Left ventricle myocardium inferior (tissue), 1 donor: ENCODE measurements around the gene ST6GALNAC4. TPM values are rescaled to one million over a fixed set of nuclear protein-coding genes. Genes with fewer than 3 reads are reported as not detected.

ENCODE experiments used
- DNase-seq: peaks from one replicate; pipeline ENCODE4 v3.0.0-alpha.2; 2020
- H3K27ac ChIP-seq: fragments of 200-600 bp; replicated peaks from 2 replicates; pipeline ENCODE4 v1.8.0; 2021
- H3K27me3 ChIP-seq: fragments of 200-600 bp; 2 replicates; pipeline ENCODE4 v1.8.0; 2021; ENCODE audit warnings: low read depth
- H3K36me3 ChIP-seq: fragments of 200-600 bp; 2 replicates; pipeline ENCODE4 v1.8.0; 2021
- H3K4me1 ChIP-seq: fragments of 200-600 bp; 2 replicates; pipeline ENCODE4 v1.8.0; 2021
- H3K4me3 ChIP-seq: fragments of 200-600 bp; 2 replicates; pipeline ENCODE4 v1.8.0; 2021; ENCODE audit warnings: mild to moderate bottlenecking, moderate library complexity
- H3K9me3 ChIP-seq: fragments of 200-600 bp; replicated peaks from 2 replicates; pipeline ENCODE4 v1.8.0; 2021
- CTCF ChIP-seq: fragments of 200-600 bp; IDR thresholded peaks from 2 replicates; pipeline ENCODE4 v1.8.0; 2021; ENCODE audit warnings: antibody characterized with exemption, mild to moderate bottlenecking, borderline replicate concordance
- intact Hi-C: fragments of 100-400 bp; cut with micrococcal nuclease; formaldehyde crosslinking; loops from one replicate; pipeline ENCODE4 v1.11.0; 2022
- total RNA-seq: library from RNA; stranded (reverse); fragmentation: NEBNext Ultra II Directional; extraction: Animal tissue kit (Norgen Biotek cat#: 25700); gene quantifications from one replicate; pipeline ENCODE4 v1.2.1, GENCODE V29; 2021
- donor health status: DM: no; HTN: yes; CAD: no; lungs with severe emphysema.

The ST6GALNAC4 gene
- total RNA-seq, 1 donor from 2014 or later, result 31.3 TPM

DNA sequence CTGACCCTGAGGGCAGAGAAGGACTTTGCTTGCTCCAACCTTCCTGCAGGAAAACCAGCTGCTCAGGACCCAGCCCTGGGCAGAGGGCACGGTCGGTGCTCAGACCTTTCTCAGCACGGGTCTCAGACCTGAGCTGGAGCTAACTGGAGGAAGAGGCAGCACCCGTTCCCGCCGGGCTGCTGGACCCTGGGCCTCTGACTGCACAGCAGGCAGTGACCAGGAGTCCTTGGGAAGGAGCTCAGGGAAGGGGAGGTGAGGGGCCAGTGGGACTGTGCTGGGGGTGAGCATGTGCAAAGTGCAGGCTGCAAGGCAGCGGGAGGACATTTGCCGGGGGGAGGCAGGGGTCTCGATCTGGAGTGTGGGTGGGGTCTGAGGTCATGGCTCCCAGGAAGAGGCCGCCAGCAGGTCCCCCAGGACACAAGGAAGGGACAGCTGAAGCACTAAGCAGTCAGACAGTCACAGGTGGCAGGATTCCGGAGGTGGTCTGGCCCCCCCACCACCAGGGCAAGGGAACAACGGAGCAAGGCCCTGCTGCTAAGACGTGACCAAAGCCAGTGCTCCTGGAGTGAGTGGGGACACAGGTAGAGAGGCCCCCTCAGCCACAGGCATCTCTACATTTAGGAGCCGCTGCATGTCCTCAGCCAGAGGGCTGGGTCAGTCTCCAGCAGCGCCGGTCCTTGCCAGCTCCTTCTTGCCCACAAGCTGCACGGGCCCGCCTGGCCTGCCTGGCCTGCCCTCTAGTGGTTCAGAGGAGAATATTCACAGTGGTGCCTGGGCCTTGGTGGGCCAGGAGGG is 25.6 kb upstream of the ST6GALNAC4 start:
- peak overlapping the region; percentile 38 for H3K27ac ChIP-seq
- H3K4me1 ChIP-seq, result peaks cover 57% of the 10 kb centered on the region
- peak; percentile 71 for DNase-seq
- H3K36me3 ChIP-seq, result peaks cover 24% of the 10 kb centered on the region
- H3K27me3 ChIP-seq, result no peaks in the 10 kb centered on the region
- peak; percentile 91 for TF ChIP-seq CTCF
- no peak overlapping the region for H3K4me3 ChIP-seq
- H3K9me3 ChIP-seq, result no peaks in the 10 kb centered on the region
- intact Hi-C loops, result loop anchor here (5.0 to 10.0 kb wide), 2 partner anchors 90 to 172 kb away; no protein-coding TSS in a partner anchor

DNA sequence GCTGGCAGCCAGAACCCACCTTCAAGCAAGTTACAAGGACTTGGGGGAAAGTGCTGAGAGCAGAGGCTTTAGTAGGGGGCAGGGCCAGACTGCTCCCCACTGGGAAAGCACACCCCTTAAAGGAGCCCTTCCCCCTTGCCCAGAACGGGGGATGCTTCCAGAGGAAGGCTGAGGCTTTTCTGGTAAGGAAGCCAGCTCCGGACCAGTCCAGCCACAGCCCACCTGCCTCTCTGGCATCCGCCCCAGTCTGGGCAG is 25.0 kb upstream of the ST6GALNAC4 start:
- Histone ChIP-seq H3K4me1 (peaks cover 57% of the 10 kb centered on the region), H3K27ac (no peak overlapping the region), H3K9me3 (no peaks in the 10 kb centered on the region), H3K27me3 (no peaks in the 10 kb centered on the region), H3K4me3 (no peak overlapping the region), H3K36me3 (peaks cover 24% of the 10 kb centered on the region)
- intact Hi-C loops, result loop anchor here (5.0 to 10.0 kb wide), 2 partner anchors 90 to 173 kb away; no protein-coding TSS in a partner anchor
- no peak for TF ChIP-seq CTCF
- DNase-seq, result no peak

DNA sequence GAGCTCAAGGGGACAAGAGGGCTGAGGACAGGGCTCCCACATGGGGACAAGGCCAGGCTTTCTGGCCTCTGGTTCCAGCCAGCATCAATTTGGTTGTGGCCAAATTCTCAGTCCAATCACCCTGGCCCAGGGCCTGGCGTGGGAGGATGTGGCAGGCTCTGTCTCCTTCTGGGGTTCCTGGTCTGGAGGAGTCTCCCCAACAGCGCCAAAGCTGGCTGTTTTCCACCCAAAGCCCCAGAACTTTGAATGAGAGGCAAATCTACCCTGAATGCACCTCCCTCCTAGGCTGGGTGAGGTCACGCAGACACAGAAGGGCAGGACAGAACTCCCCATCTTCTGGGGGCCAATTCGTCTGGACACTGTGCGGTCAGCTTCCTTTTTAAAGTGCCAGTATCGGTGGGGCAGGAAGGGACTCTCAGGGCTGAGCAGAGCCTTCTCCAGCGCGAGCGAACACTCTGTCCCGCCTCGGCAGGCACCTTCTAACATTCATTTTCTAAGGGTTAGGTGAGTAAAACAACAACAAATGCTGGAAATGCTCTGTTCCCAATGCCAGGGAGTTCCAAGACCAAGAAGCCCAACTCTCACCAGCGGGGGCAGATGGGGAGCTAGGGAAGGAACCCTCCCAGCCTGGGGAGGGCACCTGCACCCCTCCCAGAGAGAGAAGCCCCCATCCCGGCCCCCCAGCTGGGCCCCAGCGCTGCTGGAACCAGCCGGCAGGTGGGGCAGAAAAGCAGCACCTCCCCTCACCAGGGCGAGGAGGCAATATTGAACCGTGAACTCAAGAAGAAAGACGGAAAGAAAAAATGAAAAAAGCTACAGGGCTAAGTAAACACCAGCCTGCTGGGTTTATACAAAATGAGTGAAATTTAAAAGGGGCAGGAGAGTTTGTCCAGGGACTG is 24.5 kb upstream of the ST6GALNAC4 start:
- H3K36me3 ChIP-seq, result peaks cover 25% of the 10 kb centered on the region
- intact Hi-C loops, result loop anchor here (5.0 to 10.0 kb wide), 2 partner anchors 91 to 173 kb away; no protein-coding TSS in a partner anchor
- peaks cover 57% of the 10 kb centered on the region for H3K4me1 ChIP-seq
- no peaks in the 10 kb centered on the region for H3K27me3 ChIP-seq
- no peaks in the 10 kb centered on the region for H3K9me3 ChIP-seq
- TF ChIP-seq CTCF, result no peak
- no peak overlapping the region for H3K27ac ChIP-seq
- H3K4me3 ChIP-seq, result no peak overlapping the region
- no peak for DNase-seq

- no peak for DNase-seq
- no peaks in the 10 kb centered on the region for H3K27me3 ChIP-seq
- no peak overlapping the region for H3K4me3 ChIP-seq
- no peak overlapping the region for H3K27ac ChIP-seq
- TF ChIP-seq CTCF, result no peak
- H3K4me1 ChIP-seq, result peaks cover 57% of the 10 kb centered on the region
- H3K36me3 ChIP-seq, result peaks cover 25% of the 10 kb centered on the region
- H3K9me3 ChIP-seq, result no peaks in the 10 kb centered on the region
- intact Hi-C loops, result loop anchor here (5.0 to 10.0 kb wide), 2 partner anchors 92 to 174 kb away; no protein-coding TSS in a partner anchor
Observed at GRCh38 chr9:127940593-127940992, 23.8 kb upstream of the ST6GALNAC4 start.

- Histone ChIP-seq H3K4me1 (peaks cover 44% of the 10 kb centered on the region), H3K27ac (peak overlapping the region; percentile 79), H3K36me3 (peaks cover 13% of the 10 kb centered on the region), H3K4me3 (peak overlapping the region; percentile 78), H3K27me3 (no peaks in the 10 kb centered on the region), H3K9me3 (no peaks in the 10 kb centered on the region)
- TF ChIP-seq CTCF, result no peak
- intact Hi-C loops, result no loop called here
- DNase-seq, result peak; percentile 58
Observed at GRCh38 chr9:127938298-127938690, 21.5 kb upstream of the ST6GALNAC4 start.
